ENCODE data around the gene NR6A1.

NR6A1 gene

DNA sequence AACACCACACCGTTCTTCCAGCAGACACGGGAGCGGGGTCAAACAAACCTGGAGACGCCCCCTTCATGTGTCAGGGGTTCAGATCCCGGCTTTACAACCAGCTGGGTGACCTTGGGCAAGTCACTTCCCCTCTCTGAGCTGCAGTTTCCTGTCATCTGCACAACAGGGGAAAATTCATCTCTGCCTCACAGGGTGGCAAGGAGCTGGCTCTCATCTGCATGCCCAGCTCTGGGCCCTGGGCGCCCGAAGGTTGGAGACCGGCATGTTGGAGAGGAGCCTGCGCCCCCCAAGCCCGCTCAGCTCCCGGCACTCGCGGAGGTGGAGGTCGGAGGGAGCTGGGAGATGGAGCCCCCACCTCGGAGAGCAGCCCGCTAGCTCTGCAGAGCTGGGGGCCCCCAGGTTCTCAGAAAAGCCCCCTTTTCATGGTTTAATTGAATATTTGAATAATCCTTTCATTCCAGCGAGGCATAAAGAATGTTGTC lies 284.3 kb downstream of the NR6A1 start:
- H3K4me3 ChIP-seq (ENCODE audit: low read depth, low read length), result no peak overlapping the region
- in situ Hi-C loops (cut with HindIII; ENCODE audit: low sequenced_read_pairs), result no loop called here
- no peak for DNase-seq (ENCODE audit: low read depth)
- TF ChIP-seq, protein P1, sequence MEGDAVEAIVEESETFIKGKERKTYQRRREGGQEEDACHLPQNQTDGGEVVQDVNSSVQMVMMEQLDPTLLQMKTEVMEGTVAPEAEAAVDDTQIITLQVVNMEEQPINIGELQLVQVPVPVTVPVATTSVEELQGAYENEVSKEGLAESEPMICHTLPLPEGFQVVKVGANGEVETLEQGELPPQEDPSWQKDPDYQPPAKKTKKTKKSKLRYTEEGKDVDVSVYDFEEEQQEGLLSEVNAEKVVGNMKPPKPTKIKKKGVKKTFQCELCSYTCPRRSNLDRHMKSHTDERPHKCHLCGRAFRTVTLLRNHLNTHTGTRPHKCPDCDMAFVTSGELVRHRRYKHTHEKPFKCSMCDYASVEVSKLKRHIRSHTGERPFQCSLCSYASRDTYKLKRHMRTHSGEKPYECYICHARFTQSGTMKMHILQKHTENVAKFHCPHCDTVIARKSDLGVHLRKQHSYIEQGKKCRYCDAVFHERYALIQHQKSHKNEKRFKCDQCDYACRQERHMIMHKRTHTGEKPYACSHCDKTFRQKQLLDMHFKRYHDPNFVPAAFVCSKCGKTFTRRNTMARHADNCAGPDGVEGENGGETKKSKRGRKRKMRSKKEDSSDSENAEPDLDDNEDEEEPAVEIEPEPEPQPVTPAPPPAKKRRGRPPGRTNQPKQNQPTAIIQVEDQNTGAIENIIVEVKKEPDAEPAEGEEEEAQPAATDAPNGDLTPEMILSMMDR (IDR thresholded peaks at IDR 0.05; ENCODE audit: low read depth, low read length, missing control alignments), result no peak

DNA sequence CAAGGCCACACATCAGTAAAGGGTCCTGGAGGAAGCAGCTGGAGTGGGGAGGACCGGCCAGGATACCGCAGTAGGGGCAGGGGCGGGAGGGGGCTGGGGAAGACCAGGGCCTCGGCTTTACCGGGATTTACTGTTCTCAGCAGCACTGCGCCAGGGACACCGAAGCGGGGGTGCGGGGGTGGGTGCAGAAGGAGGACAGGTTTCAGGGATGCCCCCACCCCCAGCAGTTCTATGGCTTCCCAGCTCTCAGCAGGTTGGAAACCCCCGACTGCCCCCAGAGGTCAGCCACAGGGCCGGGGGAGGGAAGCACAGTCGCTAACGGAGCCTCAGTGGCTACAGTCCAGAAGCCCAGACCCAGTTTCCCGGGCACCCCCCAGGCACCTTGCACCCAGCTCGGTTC lies 285.2 kb downstream of the NR6A1 start:
- no peak overlapping the region for H3K4me3 ChIP-seq (ENCODE audit: low read depth, low read length)
- DNase-seq (ENCODE audit: low read depth), result no peak
- in situ Hi-C loops (cut with HindIII; ENCODE audit: low sequenced_read_pairs), result no loop called here
- TF ChIP-seq, protein P1 (IDR thresholded peaks at IDR 0.05; ENCODE audit: low read depth, low read length, missing control alignments), result no peak

DNA sequence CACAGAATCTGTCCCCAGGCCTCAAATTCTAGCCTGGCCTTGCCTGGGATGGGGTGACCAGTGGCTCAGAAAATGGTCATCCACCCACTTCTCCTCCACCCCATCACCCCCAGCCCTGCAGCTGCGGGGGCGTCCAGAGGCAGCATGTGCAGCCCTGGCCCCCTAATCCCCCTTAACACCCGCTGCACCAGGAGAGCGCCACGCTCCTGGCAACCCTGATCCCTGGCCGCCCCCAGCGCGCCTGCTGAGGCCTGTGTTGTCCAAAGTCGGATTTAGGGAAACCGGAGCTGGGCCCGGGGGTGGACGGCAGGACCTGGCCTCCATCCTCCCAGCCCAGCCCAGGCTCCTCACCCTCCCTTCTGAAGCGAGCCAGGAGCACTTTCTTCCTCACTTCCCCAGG lies 285.9 kb downstream of the NR6A1 start:
- no peak overlapping the region for H3K4me3 ChIP-seq (ENCODE audit: low read depth, low read length)
- in situ Hi-C loops (cut with HindIII; ENCODE audit: low sequenced_read_pairs), result no loop called here
- DNase-seq (ENCODE audit: low read depth), result no peak
- TF ChIP-seq, protein P1 (IDR thresholded peaks at IDR 0.05; ENCODE audit: low read depth, low read length, missing control alignments), result no peak

DNA sequence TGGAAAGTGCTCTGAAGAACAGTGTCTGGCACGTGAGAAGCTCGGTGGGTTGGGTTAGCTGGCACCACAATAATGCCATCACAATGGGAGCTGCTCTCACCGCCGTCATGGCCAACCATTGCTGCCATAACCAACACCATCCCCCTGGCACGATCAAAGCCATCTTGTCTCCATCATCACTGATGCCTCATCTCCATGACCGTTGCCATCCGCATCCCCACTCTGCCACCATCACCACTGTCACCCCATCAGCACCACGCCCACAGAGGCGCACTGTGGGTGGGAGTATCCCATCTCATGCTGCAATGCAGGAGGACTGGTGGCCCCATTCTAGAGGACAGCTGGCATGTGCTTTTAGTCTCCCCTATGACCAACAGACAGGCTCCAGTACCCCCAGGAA lies 287.6 kb downstream of the NR6A1 start:
- no peak for DNase-seq (ENCODE audit: low read depth)
- TF ChIP-seq, protein P1 (IDR thresholded peaks at IDR 0.05; ENCODE audit: low read depth, low read length, missing control alignments), result no peak
- H3K4me3 ChIP-seq (ENCODE audit: low read depth, low read length), result no peak overlapping the region
- in situ Hi-C loops (cut with HindIII; ENCODE audit: low sequenced_read_pairs), result loop anchor here (5.0 kb wide), 1 partner anchor 54 kb away; no protein-coding TSS in a partner anchor

DNA sequence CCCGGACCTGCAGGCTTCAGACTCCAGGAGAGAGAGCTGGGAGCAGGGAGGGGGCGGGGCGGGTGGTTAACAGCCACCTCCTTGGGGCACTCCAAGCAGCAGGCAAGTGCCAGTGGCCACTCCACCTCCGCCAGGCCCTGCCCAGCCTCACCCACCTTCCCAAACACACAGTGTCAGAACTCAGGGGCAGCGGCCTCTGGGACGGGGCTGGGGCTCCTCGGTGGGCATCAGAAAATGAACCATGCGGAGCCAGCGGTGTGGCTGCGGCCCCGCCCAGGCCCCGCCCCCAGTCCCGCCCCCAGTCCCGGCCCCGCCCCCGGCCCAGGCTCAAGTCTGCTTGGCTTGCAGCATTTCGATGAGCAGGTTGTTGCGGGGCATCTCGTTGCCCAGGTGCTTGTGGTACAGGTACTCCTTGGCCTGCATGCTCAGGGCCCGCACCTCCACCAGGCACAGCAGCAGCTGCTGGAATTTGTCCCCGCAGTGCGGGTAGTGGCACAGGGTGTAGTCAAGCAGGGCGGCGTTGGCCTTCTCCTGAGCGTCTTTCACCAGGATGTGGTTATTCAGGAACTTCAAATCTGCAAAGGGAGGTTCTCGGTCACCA lies 288.6 kb downstream of the NR6A1 start:
- DNase-seq (ENCODE audit: low read depth), result no peak
- H3K4me3 ChIP-seq (ENCODE audit: low read depth, low read length), result no peak overlapping the region
- in situ Hi-C loops (cut with HindIII; ENCODE audit: low sequenced_read_pairs), result loop anchor here (5.0 kb wide), 1 partner anchor 55 kb away; no protein-coding TSS in a partner anchor
- TF ChIP-seq, protein P1 (IDR thresholded peaks at IDR 0.05; ENCODE audit: low read depth, low read length, missing control alignments), result no peak

DNA sequence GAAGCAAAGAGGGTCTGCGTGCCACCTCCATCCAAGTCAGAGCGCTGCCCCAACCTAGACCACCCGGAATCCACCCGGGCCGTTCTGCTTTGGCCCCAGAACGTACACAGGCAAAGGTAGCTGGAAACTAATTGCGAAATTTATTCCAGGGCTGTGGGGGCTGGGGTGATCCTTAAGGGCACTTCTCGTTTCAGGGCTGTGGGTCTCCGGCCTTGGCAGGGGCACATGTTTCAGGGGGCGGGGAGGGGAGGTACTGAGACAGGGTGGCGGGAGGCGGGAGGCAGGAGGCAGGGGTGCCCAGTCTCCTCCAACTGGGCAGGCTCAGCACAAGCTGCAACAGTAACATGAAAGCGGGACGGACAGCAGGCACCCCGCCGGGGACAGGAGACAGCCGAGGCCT lies 290.0 kb downstream of the NR6A1 start:
- no peak for DNase-seq (ENCODE audit: low read depth)
- TF ChIP-seq, protein P1 (IDR thresholded peaks at IDR 0.05; ENCODE audit: low read depth, low read length, missing control alignments), result no peak
- no peak overlapping the region for H3K4me3 ChIP-seq (ENCODE audit: low read depth, low read length)
- in situ Hi-C loops (cut with HindIII; ENCODE audit: low sequenced_read_pairs), result loop anchor here (5.0 kb wide), 1 partner anchor 56 kb away; no protein-coding TSS in a partner anchor

Data from astrocyte of the cerebellum (primary cell).